HepG2 (cell line): Measurements from ENCODE around the gene PXMP2. TPM values are rescaled to one million over a fixed set of nuclear protein-coding genes. Genes with fewer than 3 reads are reported as not detected.
A peak's percentile ranks its signal among the peaks of the same experiment; 100 is the strongest.

Experiments
- ARID2 ChIP-seq: sonication (generic); formaldehyde crosslinking; IDR thresholded peaks from 2 replicates; pipeline ENCODE4 v1.8.1; 2022; ENCODE audit warnings: mild to moderate bottlenecking, missing genetic modification reagents, borderline replicate concordance
- BORCS8-MEF2B ChIP-seq: sonication (generic); formaldehyde crosslinking; IDR thresholded peaks from 2 replicates; pipeline ENCODE4 v1.8.0; 2022; ENCODE audit warnings: mild to moderate bottlenecking, missing genetic modification reagents
- FOXK1 ChIP-seq: sonication (generic); formaldehyde crosslinking; IDR thresholded peaks from 2 replicates; pipeline ENCODE4 v1.4.0; 2020; ENCODE audit warnings: low read depth, missing genetic modification reagents, borderline replicate concordance
- GPN1 ChIP-seq: sonication (generic); formaldehyde crosslinking; IDR thresholded peaks from 2 replicates; pipeline ENCODE4 v1.5.1; 2020; ENCODE audit warnings: missing genetic modification reagents, borderline replicate concordance
- GTF3A ChIP-seq: sonication (generic); formaldehyde crosslinking; conservative IDR thresholded peaks from 2 replicates; pipeline ENCODE4 v1.4.0; 2020; ENCODE audit warnings: mild to moderate bottlenecking, missing genetic modification reagents
- MAFG ChIP-seq: sonication (generic); formaldehyde crosslinking; IDR thresholded peaks from 2 replicates; pipeline ENCODE4 v1.5.1; 2020; ENCODE audit warnings: mild to moderate bottlenecking, missing genetic modification reagents
- MAZ ChIP-seq, 2 experiments: sonication (generic) in 1 of 2; formaldehyde crosslinking in 1 of 2; IDR thresholded peaks; 2 replicates each; pipeline versions ENCODE4 v1.5.0 to v1.6.1; 2012 to 2020; ENCODE audit warnings: low read depth in 2 of 2, mild to moderate bottlenecking in 2 of 2, borderline replicate concordance in 1 of 2, improper control_type of control experiment in 1 of 2, low read length in 1 of 2, missing genetic modification reagents in 1 of 2, moderate library complexity in 1 of 2
- MED8 ChIP-seq: sonication (generic); formaldehyde crosslinking; IDR thresholded peaks from 2 replicates; pipeline ENCODE4 v1.8.1; 2023; ENCODE audit warnings: mild to moderate bottlenecking, missing genetic modification reagents; ENCODE audit not compliant: insufficient replicate concordance
- SMAD3 ChIP-seq: sonication (generic); formaldehyde crosslinking; IDR thresholded peaks from 2 replicates; pipeline ENCODE4 v1.4.0; 2020; ENCODE audit warnings: missing genetic modification reagents
- SMAD9 ChIP-seq: sonication (generic); formaldehyde crosslinking; IDR thresholded peaks from 2 replicates; pipeline ENCODE4 v1.5.1; 2020; ENCODE audit warnings: mild to moderate bottlenecking, missing genetic modification reagents
- TGIF2 ChIP-seq: IDR thresholded peaks from 2 replicates; pipeline ENCODE4 v1.6.1; 2016; ENCODE audit warnings: control low read depth, missing compliant biosample characterization
- THAP9 ChIP-seq: sonication (generic); formaldehyde crosslinking; IDR thresholded peaks from 2 replicates; pipeline ENCODE4; 2020; ENCODE audit warnings: missing genetic modification reagents, mild to moderate bottlenecking, borderline replicate concordance
- TRIM24 ChIP-seq: sonication (generic); formaldehyde crosslinking; IDR thresholded peaks from 2 replicates; pipeline ENCODE4 v1.8.0; 2022; ENCODE audit warnings: mild to moderate bottlenecking, missing genetic modification reagents
- ZFP1 ChIP-seq: IDR thresholded peaks from 2 replicates; pipeline ENCODE4 v1.6.1; 2016
- ZFYVE20 ChIP-seq: sonication (generic); formaldehyde crosslinking; IDR thresholded peaks from 2 replicates; pipeline ENCODE4 v1.8.0; 2023; ENCODE audit warnings: low read depth, mild to moderate bottlenecking, moderate library complexity, missing genetic modification reagents, borderline replicate concordance
- ZNF431 ChIP-seq: sonication (generic); formaldehyde crosslinking; IDR thresholded peaks from 2 replicates; pipeline ENCODE4 v1.9.0; 2022; ENCODE audit warnings: missing genetic modification reagents, low read depth, mild to moderate bottlenecking, borderline replicate concordance
- ZNF546 ChIP-seq: sonication (generic); formaldehyde crosslinking; conservative IDR thresholded peaks from 2 replicates; pipeline ENCODE4 v1.8.1; 2023; ENCODE audit warnings: mild to moderate bottlenecking, missing genetic modification reagents
- ZNF562 ChIP-seq: sonication (generic); formaldehyde crosslinking; IDR thresholded peaks from 2 replicates; pipeline ENCODE4 v1.8.0; 2022; ENCODE audit warnings: missing genetic modification reagents, borderline replicate concordance
- ZNF615 ChIP-seq: sonication (generic); formaldehyde crosslinking; IDR thresholded peaks from 2 replicates; pipeline ENCODE4 v1.5.0; 2020; ENCODE audit warnings: mild to moderate bottlenecking, missing genetic modification reagents, borderline replicate concordance
- ZNF629 ChIP-seq: sonication (generic); formaldehyde crosslinking; conservative IDR thresholded peaks from 2 replicates; pipeline ENCODE4 v1.5.0; 2020; ENCODE audit warnings: missing genetic modification reagents
- ZNF749 ChIP-seq: sonication (generic); formaldehyde crosslinking; IDR thresholded peaks from 2 replicates; pipeline ENCODE4 v1.8.0; 2022; ENCODE audit warnings: mild to moderate bottlenecking, missing genetic modification reagents, moderate library complexity, borderline replicate concordance
- ZNF766 ChIP-seq: sonication (generic); formaldehyde crosslinking; IDR thresholded peaks from 2 replicates; pipeline ENCODE4 v1.5.0; 2020; ENCODE audit warnings: missing genetic modification reagents, borderline replicate concordance
- ZNF792 ChIP-seq: IDR thresholded peaks from 2 replicates; pipeline ENCODE4 v1.6.1; 2016
- polyA plus RNA-seq, 8 experiments: library from polyadenylated mRNA; depleted of rRNA in 3 of 8; stranded (reverse) in 7 of 8; unstranded in 1 of 8; fragments of >200 nt; fragmentation: Illumina TruSeq in 4 of 8; extraction: Trizol in 4 of 8; gene quantifications; 2 replicates each; pipeline versions ENCODE4 v1.2.1 to v1.2.3, GENCODE V29; 2011 to 2016; ENCODE audit warnings: low read depth in 4 of 8, missing spikeins in 1 of 8, mixed read lengths in 1 of 8; ENCODE audit not compliant: insufficient read depth in 1 of 8
- total RNA-seq, 5 experiments: library from RNA; depleted of rRNA; stranded (reverse); fragments of >200 nt; fragmentation: Illumina TruSeq; extraction: Trizol; gene quantifications; 2 replicates each; pipeline ENCODE4 v1.2.3, GENCODE V29; 2016; ENCODE audit warnings: low read depth in 1 of 5
- TF ChIP-seq, protein P1 (sequence below): IDR thresholded peaks from 2 replicates; pipeline ENCODE4 v1.6.1; 2016; ENCODE audit warnings: missing biosample characterization, missing genetic modification reagents, low read depth
- TF ChIP-seq, protein P2 (sequence below): sonication (generic); formaldehyde crosslinking; IDR thresholded peaks from 2 replicates; pipeline ENCODE4 v1.5.0; 2020; ENCODE audit warnings: missing genetic modification reagents

Gene PXMP2
- total and polyA plus RNA-seq, 2 of the 13 experiments (the other 11 are each of a cell fraction or from before 2014, with no cell fraction given): 25.5 to 42.9 TPM

- peak; percentile 95 for TF ChIP-seq BORCS8-MEF2B (CRISPR knock-in tag)
- TF ChIP-seq SMAD3 (CRISPR knock-in tag): no peak
- TF ChIP-seq, protein P1, sequence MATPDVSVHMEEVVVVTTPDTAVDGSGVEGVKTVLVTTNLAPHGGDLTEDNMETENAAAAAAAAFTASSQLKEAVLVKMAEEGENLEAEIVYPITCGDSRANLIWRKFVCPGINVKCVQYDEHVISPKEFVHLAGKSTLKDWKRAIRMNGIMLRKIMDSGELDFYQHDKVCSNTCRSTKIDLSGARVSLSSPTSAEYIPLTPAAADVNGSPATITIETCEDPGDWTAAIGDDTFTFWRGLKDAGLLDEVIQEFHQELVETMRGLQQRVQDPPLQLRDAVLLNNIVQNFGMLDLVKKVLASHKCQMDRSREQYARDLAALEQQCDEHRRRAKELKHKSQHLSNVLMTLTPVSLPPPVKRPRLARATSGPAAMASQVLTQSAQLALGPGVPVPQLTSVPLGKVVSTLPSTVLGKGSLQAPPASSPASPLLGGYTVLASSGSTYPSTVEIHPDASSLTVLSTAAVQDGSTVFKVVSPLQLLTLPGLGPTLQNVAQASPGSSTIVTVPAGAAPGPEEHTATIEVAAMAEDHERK (CRISPR knock-in tag): no peak
- no peak for TF ChIP-seq ZFYVE20 (CRISPR knock-in tag)
- TF ChIP-seq MAZ (IDR thresholded peaks at IDR 0.05; ENCODE audit: borderline replicate concordance, low read depth, low read length): no peak
- TF ChIP-seq MAZ (CRISPR knock-in tag; IDR thresholded peaks at IDR 0.05; ENCODE audit: low read depth): peak; percentile 67
- no peak for TF ChIP-seq ZFP1 (CRISPR knock-in tag)
- no peak for TF ChIP-seq GTF3A (CRISPR knock-in tag)
- TF ChIP-seq FOXK1 (CRISPR knock-in tag): peak; percentile 41; the same call in 1 of the 2 replicates
- peak; percentile 71 for TF ChIP-seq ZNF431
- no peak for TF ChIP-seq MAFG (CRISPR knock-in tag)
- TF ChIP-seq, protein P2, sequence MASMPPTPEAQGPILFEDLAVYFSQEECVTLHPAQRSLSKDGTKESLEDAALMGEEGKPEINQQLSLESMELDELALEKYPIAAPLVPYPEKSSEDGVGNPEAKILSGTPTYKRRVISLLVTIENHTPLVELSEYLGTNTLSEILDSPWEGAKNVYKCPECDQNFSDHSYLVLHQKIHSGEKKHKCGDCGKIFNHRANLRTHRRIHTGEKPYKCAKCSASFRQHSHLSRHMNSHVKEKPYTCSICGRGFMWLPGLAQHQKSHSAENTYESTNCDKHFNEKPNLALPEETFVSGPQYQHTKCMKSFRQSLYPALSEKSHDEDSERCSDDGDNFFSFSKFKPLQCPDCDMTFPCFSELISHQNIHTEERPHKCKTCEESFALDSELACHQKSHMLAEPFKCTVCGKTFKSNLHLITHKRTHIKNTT (CRISPR knock-in tag): no peak
- peak; percentile 26 for TF ChIP-seq MED8 (CRISPR knock-in tag)
- no peak for TF ChIP-seq ARID2 (CRISPR knock-in tag)
- no peak for TF ChIP-seq THAP9
- peak; percentile 79; the same call in 1 of the 2 replicates for TF ChIP-seq ZNF615
- peak; percentile 89; the same call in 1 of the 2 replicates for TF ChIP-seq ZNF749
- TF ChIP-seq GPN1 (CRISPR knock-in tag): no peak
- no peak for TF ChIP-seq TRIM24 (CRISPR knock-in tag)
- peak; percentile 91; the same call in 1 of the 2 replicates for TF ChIP-seq ZNF792 (CRISPR knock-in tag)
- peak; percentile 73 for TF ChIP-seq ZNF766 (CRISPR knock-in tag)
- no peak for TF ChIP-seq ZNF629 (CRISPR knock-in tag)
- TF ChIP-seq TGIF2 (CRISPR knock-in tag): peak; percentile 72; the same call in 1 of the 2 replicates
- TF ChIP-seq SMAD9 (CRISPR knock-in tag): no peak
- TF ChIP-seq ZNF562 (CRISPR knock-in tag): no peak
- TF ChIP-seq ZNF546: peak; percentile 92
Observed at GRCh38 chr12:132710405-132711079, 23.2 kb downstream of the PXMP2 start, which contains the start of gene PGAM5 (continued).
